Ovary (tissue), 9 donors: ENCODE measurements around the gene UBE2QL1. TPM values are rescaled to one million over a fixed set of nuclear protein-coding genes. Genes with fewer than 3 reads are reported as not detected.

ENCODE experiments used
- DNase-seq, 5 donors: peaks; one replicate each; pipeline ENCODE4 v3.0.0-alpha.2; 2019 to 2020
- H3K27ac ChIP-seq, 2 donors: fragments of 200-600 bp; one replicate each; pipeline versions ENCODE4 v1.5.1 to v1.8.0; 2019 to 2022
- H3K27me3 ChIP-seq: fragments of 200-600 bp; one replicate; pipeline ENCODE4 v1.8.0; 2022
- H3K36me3 ChIP-seq: fragments of 200-600 bp; sonication (generic); one replicate; pipeline ENCODE4 v1.5.1; 2019
- H3K4me1 ChIP-seq: one replicate; pipeline ENCODE4 v1.8.1; 2013; ENCODE audit warnings: mild to moderate bottlenecking, moderate library complexity; ENCODE audit not compliant: insufficient read depth
- H3K4me3 ChIP-seq: fragments of 200-600 bp; sonication (generic); one replicate; pipeline ENCODE4 v1.5.1; 2017
- H3K9me3 ChIP-seq, 2 donors: fragments of 200-600 bp in 1 of 2; sonication (generic) in 1 of 2; one replicate each; pipeline versions ENCODE4 v1.5.1 to v1.8.1; 2013 to 2019; ENCODE audit warnings: mild to moderate bottlenecking in 1 of 2, moderate library complexity in 1 of 2
- CTCF ChIP-seq, 3 donors: fragments of 450-650 bp in 2 of 3; fragments of 200-600 bp in 1 of 3; IDR thresholded peaks; one replicate each; pipeline versions ENCODE4 v1.5.1 to v1.8.0; 2016 to 2022; ENCODE audit warnings: antibody characterized with exemption in 3 of 3, mild to moderate bottlenecking in 1 of 3
- EP300 ChIP-seq: sonication (generic); formaldehyde crosslinking; IDR thresholded peaks from one replicate; pipeline ENCODE4 v1.6.1; 2017; ENCODE audit warnings: antibody characterized with exemption
- POLR2A ChIP-seq: fragments of 450-650 bp; IDR thresholded peaks from one replicate; pipeline ENCODE4 v1.6.1; 2017; ENCODE audit warnings: antibody characterized with exemption, mild to moderate bottlenecking, moderate library complexity
- WGBS, 3 donors: extraction: QIAGEN DNeasy Blood & Tissue Kit in 1 of 3; methylation state at CpG; one replicate each; pipeline versions ENCODE4 v1.1.5 to v1.1.7; 2013 to 2017; 5-methylcytosine and 5-hydroxymethylcytosine counted together
- intact Hi-C, 4 donors: fragments of 100-400 bp; cut with DNase I; formaldehyde crosslinking; loops; one replicate each; pipeline versions ENCODE4 v1.11.0 to v1.15.1; 2022 to 2023
- polyA plus RNA-seq, 2 donors: library from polyadenylated mRNA; stranded (reverse); fragments of 200-250 nt in 1 of 2; fragments of 350-450 nt in 1 of 2; fragmentation: Illumina TruSeq in 1 of 2; extraction: RNeasy Lipid Tissue Mini Kit (QIAGEN cat#74804) in 1 of 2; gene quantifications; one replicate each; pipeline ENCODE4 v1.2.3, GENCODE V29; 2013 to 2014
- total RNA-seq, 7 donors: library from RNA; depleted of rRNA in 2 of 7; stranded (reverse); fragments of >200 nt in 2 of 7; fragmentation: NEBNext Ultra II Directional in 3 of 7; extraction: Animal tissue kit (Norgen Biotek cat#: 25700) in 3 of 7; gene quantifications; one replicate each; pipeline versions ENCODE4 v1.1.0 to v1.2.4, GENCODE V29; 2016 to 2023
- donor health status: DM: no; HTN: no; CAD: no; lungs with moderate emphysema.
- donor health status: DM: no; HTN: no; CAD: no.
- donor health status: Bipolar disorder and iron deficiency.
- donor health status: DM: yes; HTN: yes; CAD: no.
- donor health status: DM: no; HTN: no; CAD: no.
- donor health status: DM: yes; HTN: yes; CAD: no.

Gene UBE2QL1
- total and polyA plus RNA-seq, 9 donors: 0.30 to 6.4 (median 1.3) TPM

GRCh38 chr5:6505416-6505755 lies 56.7 kb downstream of the UBE2QL1 start:
- no peaks in the 10 kb centered on the region for H3K36me3 ChIP-seq
- H3K4me3 ChIP-seq: no peak overlapping the region
- TF ChIP-seq POLR2A (no peak), CTCF (IDR thresholded peaks at IDR 0.05) (no peak), EP300 (no peak)
- H3K9me3 ChIP-seq: no peaks in the 10 kb centered on the region
- no peaks in the 10 kb centered on the region for H3K4me1 ChIP-seq
- DNase-seq: no peak
- no peaks in the 10 kb centered on the region for H3K27me3 ChIP-seq
- 70 to 85% (median 73%) methylated on average over 3 of the region's 3 CpGs for WGBS, 3 donors
- no peak overlapping the region for H3K27ac ChIP-seq
- intact Hi-C loops: no loop called here

GRCh38 chr5:6505783-6506557 lies 57.3 kb downstream of the UBE2QL1 start:
- Histone ChIP-seq H3K4me3 (no peak overlapping the region), H3K4me1 (no peaks in the 10 kb centered on the region), H3K27ac (no peak overlapping the region), H3K9me3 (no peaks in the 10 kb centered on the region), H3K36me3 (no peaks in the 10 kb centered on the region), H3K27me3 (no peaks in the 10 kb centered on the region)
- no peak for TF ChIP-seq EP300
- no peak for TF ChIP-seq POLR2A
- 89 to 95% (median 91%) methylated on average over 11 of the region's 11 CpGs for WGBS, 3 donors
- intact Hi-C loops: no loop called here
- DNase-seq: no peak

GRCh38 chr5:6506611-6507010 lies 58.0 kb downstream of the UBE2QL1 start:
- Histone ChIP-seq H3K4me1 (no peaks in the 10 kb centered on the region), H3K36me3 (no peaks in the 10 kb centered on the region), H3K4me3 (no peak overlapping the region), H3K27ac (no peak overlapping the region), H3K9me3 (no peaks in the 10 kb centered on the region), H3K27me3 (no peaks in the 10 kb centered on the region)
- 83 to 92% (median 92%) methylated on average over 15 to 16 of the region's 16 CpGs for WGBS, 3 donors
- intact Hi-C loops: no loop called here
- no peak for DNase-seq
- no peak for TF ChIP-seq CTCF (IDR thresholded peaks at IDR 0.05)
- no peak for TF ChIP-seq POLR2A
- TF ChIP-seq EP300: no peak

GRCh38 chr5:6508931-6509330 lies 60.3 kb downstream of the UBE2QL1 start:
- no peak for DNase-seq
- Histone ChIP-seq H3K27me3 (no peaks in the 10 kb centered on the region), H3K9me3 (no peaks in the 10 kb centered on the region), H3K27ac (no peak overlapping the region), H3K4me3 (no peak overlapping the region), H3K36me3 (no peaks in the 10 kb centered on the region), H3K4me1 (no peaks in the 10 kb centered on the region)
- TF ChIP-seq CTCF (IDR thresholded peaks at IDR 0.05) (no peak), EP300 (no peak), POLR2A (no peak)
- intact Hi-C loops: no loop called here
- WGBS, 3 donors: 80 to 83% (median 81%) methylated on average over 11 of the region's 11 CpGs

- Histone ChIP-seq H3K4me3 (no peak overlapping the region), H3K27ac (no peak overlapping the region), H3K36me3 (no peaks in the 10 kb centered on the region), H3K27me3 (no peaks in the 10 kb centered on the region), H3K4me1 (peaks cover 2% of the 10 kb centered on the region), H3K9me3 (no peaks in the 10 kb centered on the region)
- no peak for TF ChIP-seq EP300
- no peak for TF ChIP-seq POLR2A
- no peak for TF ChIP-seq CTCF (IDR thresholded peaks at IDR 0.05)
- 51 to 54% (median 51%) methylated on average over 2 of the region's 2 CpGs for WGBS, 3 donors
- intact Hi-C loops: no loop called here
- DNase-seq: no peak
These were observed 61.5 kb downstream of the UBE2QL1 start for GRCh38 chr5:6510132-6510531.
